Effector memory CD4-positive, alpha-beta T cell (primary cell): Measurements from ENCODE around the gene KIAA0753.
"Not testable (repeated sequence)": the region's sequence is repeated elsewhere in the genome, so short reads cannot be mapped to it uniquely, and the experiment has no call there.

Source experiments
- DNase-seq, 3 donors: peaks; one replicate each; pipeline ENCODE4 v3.0.0-alpha.2; 2020
- H3K27ac ChIP-seq: 2 replicates; pipeline ENCODE4 v1.7.0; 2013; ENCODE audit warnings: mild to moderate bottlenecking, low read length, moderate library complexity; ENCODE audit not compliant: insufficient read depth, poor library complexity, severe bottlenecking
- H3K27me3 ChIP-seq: replicated peaks from 2 replicates; pipeline ENCODE4 v1.7.0; 2013; ENCODE audit warnings: mild to moderate bottlenecking, low read length; ENCODE audit not compliant: insufficient read depth, control insufficient read depth, poor library complexity, severe bottlenecking
- H3K36me3 ChIP-seq: 2 replicates; pipeline ENCODE4 v1.7.0; 2013; ENCODE audit warnings: mild to moderate bottlenecking, low read length, moderate library complexity; ENCODE audit not compliant: control insufficient read depth, insufficient read depth
- H3K4me1 ChIP-seq: 2 replicates; pipeline ENCODE4 v1.7.0; 2013; ENCODE audit warnings: low read length, mild to moderate bottlenecking; ENCODE audit not compliant: control insufficient read depth, insufficient read depth, poor library complexity, severe bottlenecking
- H3K4me3 ChIP-seq: 2 replicates; pipeline ENCODE4 v1.7.0; 2013; ENCODE audit warnings: low read length, low read depth, mild to moderate bottlenecking; ENCODE audit not compliant: insufficient read depth, poor library complexity, severe bottlenecking
- H3K9me3 ChIP-seq: 2 replicates; pipeline ENCODE4 v1.7.0; 2013; ENCODE audit warnings: mild to moderate bottlenecking, low read length, moderate library complexity; ENCODE audit not compliant: control insufficient read depth

Gene KIAA0753

DNA sequence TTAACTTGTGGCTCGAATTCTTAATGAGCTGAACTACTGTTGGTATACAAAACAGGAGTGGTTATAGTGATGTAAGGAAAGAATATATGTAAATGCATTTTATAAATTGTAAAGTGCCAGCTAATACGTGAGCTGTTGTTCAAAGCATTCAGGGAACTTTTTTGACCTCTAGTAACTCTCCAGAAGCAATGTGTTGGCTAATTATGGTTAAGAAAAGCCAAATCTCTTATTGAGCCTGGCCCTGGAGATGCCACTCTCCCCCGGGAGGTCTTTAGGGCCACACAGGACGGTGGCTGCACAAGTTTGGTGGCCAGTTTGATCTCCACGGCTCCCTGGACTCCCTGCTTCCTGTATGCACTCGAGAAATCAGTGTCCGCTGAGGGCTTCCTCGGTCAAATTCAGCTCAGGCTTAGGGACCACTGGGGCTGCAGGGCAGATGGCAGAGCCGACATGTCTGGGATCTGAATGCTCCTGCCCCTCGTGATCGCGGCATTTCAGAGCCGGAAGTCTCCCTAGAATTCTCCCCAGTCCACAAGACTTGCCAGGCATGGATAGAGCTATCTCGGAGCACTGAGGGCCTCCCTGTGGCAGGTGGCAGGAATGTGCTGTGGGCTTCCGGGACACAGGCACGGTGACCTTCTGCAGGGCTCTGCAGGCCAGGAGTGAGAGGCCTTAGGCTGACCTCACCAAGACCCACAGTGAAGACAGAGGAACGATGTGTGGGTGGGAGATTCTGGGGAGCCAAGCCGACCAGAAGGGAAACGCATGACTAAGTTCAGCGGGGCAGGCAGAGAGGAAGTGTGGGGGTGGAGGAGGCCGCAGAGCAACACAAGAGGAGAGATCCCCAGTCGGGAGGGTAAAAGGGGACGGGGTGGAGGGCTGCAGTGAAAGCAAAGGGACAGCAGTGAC, 65.6 kb downstream of the KIAA0753 start:
- Histone ChIP-seq H3K27ac (no peak overlapping the region), H3K36me3 (no peaks in the 10 kb centered on the region), H3K27me3 (no peaks in the 10 kb centered on the region), H3K9me3 (no peaks in the 10 kb centered on the region), H3K4me1 (peaks cover 10% of the 10 kb centered on the region), H3K4me3 (no peak overlapping the region)
- no peak for DNase-seq

DNA sequence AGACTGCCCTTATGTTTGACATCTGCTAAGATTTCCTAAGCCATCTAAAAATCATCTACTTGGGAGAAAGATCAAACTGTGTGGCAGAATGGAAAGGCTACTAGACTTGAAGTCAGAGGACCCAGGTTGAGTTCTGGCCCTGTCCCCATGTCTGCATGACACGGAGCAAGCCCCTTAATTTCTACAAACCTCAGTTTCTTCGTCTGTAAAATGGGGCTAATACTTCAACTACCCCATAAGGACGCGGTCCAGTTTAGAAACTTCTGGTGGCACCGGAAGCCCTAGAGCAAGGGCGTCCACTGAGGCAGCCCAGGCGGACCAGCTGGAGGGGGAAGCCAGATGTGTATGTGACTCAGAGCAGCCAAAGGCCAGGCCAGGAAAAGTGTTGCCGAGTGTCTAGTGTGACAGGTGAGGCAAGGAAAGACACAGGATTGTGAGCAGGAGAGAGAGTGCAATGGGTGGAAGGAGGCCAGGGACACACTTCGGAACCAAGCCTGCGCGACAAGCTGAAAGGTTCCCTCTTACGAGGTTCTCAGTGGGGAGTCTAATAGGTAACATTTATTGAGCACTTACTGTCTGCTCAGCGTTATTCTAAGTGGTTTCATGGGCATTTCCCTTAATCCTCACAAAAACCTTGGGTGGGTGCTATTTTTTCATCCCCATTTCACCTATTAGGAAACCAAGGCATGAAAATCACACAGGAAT, 66.4 kb downstream of the KIAA0753 start:
- peaks cover 10% of the 10 kb centered on the region for H3K4me1 ChIP-seq
- H3K27me3 ChIP-seq = no peaks in the 10 kb centered on the region
- no peak overlapping the region for H3K27ac ChIP-seq
- no peak overlapping the region for H3K4me3 ChIP-seq
- H3K36me3 ChIP-seq = no peaks in the 10 kb centered on the region
- H3K9me3 ChIP-seq = no peaks in the 10 kb centered on the region
- DNase-seq = no peak

DNA sequence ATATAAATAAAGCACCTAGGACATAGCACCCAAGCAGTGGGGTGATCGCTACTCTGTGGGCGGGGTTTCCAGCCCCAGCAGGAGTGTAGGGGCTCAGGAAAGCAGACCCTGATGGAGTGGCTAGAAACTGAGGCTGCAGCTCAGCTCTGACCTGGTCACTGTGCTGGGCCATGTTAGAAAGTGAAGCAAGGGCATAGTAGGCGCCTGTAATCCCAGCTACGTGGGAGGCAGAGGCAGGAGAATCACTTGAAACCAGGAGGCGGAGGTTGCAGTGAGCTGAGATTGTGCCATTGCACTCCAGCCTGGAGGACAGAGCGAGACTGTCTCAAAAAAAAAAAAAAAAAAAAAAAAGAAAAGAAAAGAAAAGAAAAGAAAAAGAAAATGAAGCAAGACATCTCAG, 67.0 kb downstream of the KIAA0753 start:
- not testable (repeated sequence) for H3K9me3 ChIP-seq, H3K27me3 ChIP-seq

DNA sequence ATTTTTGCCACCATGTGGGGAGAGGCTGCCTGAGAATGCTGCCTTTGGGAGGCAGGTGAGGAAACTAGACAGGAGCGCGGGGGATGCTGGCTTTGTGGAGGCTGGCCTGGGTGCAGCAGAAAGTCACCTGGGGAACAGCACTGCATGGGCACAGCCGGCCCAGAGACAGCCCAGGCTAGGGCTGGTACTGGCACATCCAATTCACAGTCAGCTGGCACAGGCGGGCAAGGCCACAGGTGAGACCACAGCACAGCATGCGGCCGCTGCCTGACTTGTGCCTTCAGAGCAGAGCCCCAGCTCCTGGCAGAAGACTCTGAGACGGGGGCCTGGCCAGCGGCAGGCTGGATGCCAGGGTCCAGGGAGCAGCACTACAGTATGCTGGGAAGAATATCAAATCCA, 67.5 kb downstream of the KIAA0753 start:
- H3K36me3 ChIP-seq = no peaks in the 10 kb centered on the region
- no peak for DNase-seq
- H3K27ac ChIP-seq = no peak overlapping the region
- H3K27me3 ChIP-seq = no peaks in the 10 kb centered on the region
- H3K4me3 ChIP-seq = no peak overlapping the region
- H3K4me1 ChIP-seq = peaks cover 10% of the 10 kb centered on the region
- no peaks in the 10 kb centered on the region for H3K9me3 ChIP-seq

More for the DNA sequence above, 67.0 kb downstream of the KIAA0753 start:
- not testable (repeated sequence) for H3K4me3 ChIP-seq, H3K36me3 ChIP-seq, DNase-seq, H3K4me1 ChIP-seq, H3K27ac ChIP-seq

DNA sequence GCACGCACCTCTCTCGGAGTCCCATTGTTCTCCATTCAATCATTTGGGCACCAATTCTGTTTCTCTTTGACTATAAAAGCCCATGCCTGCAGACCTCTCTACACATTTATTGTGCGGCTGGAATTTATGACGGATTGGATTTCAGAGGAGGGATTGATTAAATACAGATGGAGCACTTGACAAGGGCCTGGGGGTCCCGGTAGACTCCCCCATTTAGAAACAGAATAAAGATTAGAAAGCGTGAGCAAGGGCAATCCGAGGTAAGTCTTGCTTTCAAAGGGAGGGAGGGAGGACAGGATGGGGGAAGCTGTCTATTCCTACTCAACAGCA, 69.1 kb downstream of the KIAA0753 start:
- DNase-seq = no peak
- Histone ChIP-seq H3K9me3 (no peaks in the 10 kb centered on the region), H3K27me3 (no peaks in the 10 kb centered on the region), H3K36me3 (no peaks in the 10 kb centered on the region), H3K4me1 (peaks cover 10% of the 10 kb centered on the region), H3K27ac (no peak overlapping the region), H3K4me3 (no peak overlapping the region)

DNA sequence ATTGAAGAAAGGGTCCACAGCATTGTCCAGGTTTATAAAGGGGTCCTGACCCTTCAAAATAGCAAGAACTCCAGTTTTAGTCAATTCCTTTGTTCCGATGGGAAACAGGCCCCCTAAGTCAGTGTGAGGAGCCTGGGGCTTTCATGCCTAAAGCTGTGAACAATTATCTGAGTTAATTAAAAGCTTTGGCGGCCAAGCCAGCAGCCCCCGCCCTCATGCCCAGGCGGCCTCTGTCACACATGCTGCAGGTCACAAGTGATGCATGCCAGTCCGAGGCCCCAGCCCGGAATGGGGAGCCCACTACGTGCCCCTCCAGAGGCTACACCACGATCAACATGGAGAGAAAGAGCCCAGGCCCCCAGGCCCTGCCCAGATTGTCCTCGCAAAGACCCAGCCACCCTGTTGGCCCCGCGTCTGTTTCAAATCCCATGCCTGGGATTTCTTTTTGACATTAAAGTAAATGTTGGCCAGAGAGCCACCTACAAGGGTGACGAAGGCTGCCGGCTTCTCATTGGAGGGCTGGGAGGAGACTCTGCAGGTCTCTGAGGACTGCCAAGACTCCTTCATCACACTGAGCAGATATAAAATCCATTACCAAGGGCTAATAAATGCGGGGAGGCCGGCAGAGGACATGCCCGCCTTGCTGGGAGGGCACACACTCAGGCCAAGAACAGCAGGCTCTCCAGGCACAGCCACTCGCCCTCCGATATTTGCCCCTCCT, 69.6 kb downstream of the KIAA0753 start:
- H3K27ac ChIP-seq = no peak overlapping the region
- no peak for DNase-seq
- no peaks in the 10 kb centered on the region for H3K9me3 ChIP-seq
- no peaks in the 10 kb centered on the region for H3K27me3 ChIP-seq
- no peak overlapping the region for H3K4me3 ChIP-seq
- no peaks in the 10 kb centered on the region for H3K36me3 ChIP-seq
- peaks cover 10% of the 10 kb centered on the region for H3K4me1 ChIP-seq

DNA sequence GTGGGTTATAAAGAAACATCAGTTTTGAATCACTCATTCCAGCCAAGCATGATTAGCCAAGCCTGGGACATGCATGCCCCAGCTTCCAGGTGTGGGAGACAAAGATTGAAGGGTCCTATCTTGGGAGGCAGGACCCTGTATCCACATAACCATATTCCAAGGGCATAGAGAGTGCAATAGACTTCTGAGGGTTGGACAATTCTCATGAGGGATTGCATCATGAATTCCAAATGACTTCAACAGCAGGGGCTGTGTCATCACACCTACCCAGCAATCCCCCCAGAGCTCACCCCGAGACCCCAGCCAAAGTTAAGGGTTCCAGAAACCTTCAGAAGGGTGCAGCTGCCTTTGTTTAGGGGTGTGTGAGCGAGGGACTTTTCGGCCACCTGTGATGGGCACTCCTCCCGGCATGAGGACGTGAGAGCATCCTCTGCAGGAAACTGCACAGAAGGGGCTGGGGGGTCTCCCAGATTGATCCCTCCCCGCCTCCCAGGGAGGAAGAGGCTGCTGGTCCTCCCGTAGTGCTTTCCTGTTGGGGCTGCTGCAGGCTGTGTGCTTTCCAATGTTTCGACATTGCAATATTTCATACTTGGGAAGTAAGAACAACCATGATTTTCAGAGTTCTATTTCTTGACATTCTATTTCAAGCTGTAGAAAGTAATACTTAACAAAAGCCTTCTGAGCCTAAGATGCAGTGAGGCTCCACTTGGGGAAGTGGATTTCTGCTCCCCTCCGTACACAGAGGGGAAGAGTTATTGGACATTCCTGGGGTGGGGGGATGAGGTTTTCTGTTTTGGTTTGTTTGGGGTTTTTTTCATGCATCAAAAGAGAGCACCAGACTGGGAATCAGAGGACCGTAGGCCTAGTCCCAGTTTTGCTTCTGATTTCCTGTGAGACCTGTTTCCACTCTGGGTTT, 70.9 kb downstream of the KIAA0753 start:
- DNase-seq = no peak
- Histone ChIP-seq H3K4me1 (no peaks in the 10 kb centered on the region), H3K9me3 (no peaks in the 10 kb centered on the region), H3K36me3 (no peaks in the 10 kb centered on the region), H3K4me3 (no peak overlapping the region), H3K27ac (no peak overlapping the region), H3K27me3 (peaks cover 4% of the 10 kb centered on the region)

DNA sequence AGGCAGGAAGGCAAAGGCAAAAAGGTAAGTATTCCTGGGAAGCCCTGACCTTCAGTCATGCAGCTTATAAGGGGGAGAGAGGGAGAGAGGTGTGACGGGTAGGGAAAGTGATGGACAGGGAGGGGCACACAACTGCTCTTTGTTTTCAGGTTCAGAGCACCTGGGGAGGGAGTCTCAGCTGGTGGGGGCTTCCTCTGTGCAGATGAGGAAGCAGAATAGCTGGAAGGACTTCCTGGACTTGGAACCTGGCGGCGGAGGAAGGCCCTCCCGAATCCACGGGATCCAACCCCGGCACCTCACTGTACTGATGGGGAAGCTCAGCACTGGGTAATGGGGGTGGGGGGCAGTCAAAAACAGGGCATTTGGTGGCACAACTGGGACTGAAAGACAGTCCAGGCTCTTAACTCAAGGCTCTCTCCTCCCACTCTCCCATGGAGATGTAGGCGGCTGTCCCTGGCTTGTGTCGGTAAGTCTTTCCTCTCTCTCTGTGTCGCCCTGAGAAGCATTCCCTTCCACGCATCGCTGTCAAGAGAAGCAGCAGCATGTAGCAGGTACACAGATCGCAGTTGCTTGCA, 72.2 kb downstream of the KIAA0753 start:
- Histone ChIP-seq H3K4me3 (no peak overlapping the region), H3K9me3 (no peaks in the 10 kb centered on the region), H3K36me3 (no peaks in the 10 kb centered on the region), H3K27ac (no peak overlapping the region), H3K4me1 (no peaks in the 10 kb centered on the region), H3K27me3 (peaks cover 6% of the 10 kb centered on the region)
- DNase-seq = no peak

DNA sequence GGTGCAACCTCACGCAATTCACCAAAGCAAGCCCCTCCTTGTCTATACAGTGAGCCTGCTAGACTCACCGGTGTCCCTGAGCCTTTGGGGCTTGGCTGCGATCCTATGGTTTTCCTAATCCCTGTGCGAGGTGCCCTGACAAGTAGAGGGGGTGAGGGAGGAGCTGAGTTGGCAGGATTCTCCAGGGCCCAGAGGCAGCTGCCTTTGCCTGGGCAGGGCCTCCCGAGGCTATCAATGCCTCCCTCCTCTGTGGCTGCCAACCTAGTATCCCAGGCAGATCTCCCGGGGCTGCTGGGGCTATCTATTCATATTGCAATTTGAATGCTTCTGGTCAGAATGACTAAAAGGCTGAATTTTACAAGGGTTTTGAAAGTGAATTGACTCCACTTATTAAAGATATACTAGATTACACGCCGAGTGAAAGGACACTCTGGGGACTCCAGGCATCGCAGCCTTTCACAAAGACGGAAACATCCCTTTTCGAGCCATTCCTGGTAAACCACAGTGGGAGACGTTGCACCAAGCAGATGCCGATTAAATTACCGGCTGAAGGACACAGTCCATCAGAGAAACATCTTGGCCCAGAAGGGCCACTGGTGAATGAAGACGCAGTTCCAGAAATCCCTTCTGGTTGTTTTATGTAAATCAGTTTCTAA, 72.9 kb downstream of the KIAA0753 start:
- Histone ChIP-seq H3K4me3 (no peak overlapping the region), H3K4me1 (no peaks in the 10 kb centered on the region), H3K27me3 (peaks cover 6% of the 10 kb centered on the region), H3K27ac (no peak overlapping the region), H3K36me3 (no peaks in the 10 kb centered on the region), H3K9me3 (no peaks in the 10 kb centered on the region)
- no peak for DNase-seq
